ENCODE data around the gene PRKCE.

DNA sequence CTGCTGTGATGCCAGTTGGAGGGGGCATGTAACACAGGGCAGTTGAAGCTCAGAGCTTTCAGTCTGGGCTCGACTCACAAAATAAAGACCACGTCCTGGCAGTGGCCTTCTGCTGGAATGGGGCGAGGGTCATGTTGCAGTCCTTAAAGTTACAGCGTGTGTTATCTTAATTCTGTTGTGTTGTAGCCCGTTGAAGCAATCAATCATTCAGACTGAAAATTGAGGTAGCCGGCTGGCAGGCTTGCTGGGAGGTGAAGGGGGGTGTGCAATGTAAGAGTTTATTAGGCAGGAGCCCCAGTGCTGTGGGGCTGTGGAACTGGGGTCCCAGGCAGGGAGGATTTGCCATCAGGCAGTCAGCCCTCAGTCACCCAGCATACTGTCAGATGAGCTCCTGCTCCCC, 508.9 kb downstream of the PRKCE start:
- TF ChIP-seq, protein P1, sequence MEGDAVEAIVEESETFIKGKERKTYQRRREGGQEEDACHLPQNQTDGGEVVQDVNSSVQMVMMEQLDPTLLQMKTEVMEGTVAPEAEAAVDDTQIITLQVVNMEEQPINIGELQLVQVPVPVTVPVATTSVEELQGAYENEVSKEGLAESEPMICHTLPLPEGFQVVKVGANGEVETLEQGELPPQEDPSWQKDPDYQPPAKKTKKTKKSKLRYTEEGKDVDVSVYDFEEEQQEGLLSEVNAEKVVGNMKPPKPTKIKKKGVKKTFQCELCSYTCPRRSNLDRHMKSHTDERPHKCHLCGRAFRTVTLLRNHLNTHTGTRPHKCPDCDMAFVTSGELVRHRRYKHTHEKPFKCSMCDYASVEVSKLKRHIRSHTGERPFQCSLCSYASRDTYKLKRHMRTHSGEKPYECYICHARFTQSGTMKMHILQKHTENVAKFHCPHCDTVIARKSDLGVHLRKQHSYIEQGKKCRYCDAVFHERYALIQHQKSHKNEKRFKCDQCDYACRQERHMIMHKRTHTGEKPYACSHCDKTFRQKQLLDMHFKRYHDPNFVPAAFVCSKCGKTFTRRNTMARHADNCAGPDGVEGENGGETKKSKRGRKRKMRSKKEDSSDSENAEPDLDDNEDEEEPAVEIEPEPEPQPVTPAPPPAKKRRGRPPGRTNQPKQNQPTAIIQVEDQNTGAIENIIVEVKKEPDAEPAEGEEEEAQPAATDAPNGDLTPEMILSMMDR (conservative IDR thresholded peaks at IDR 0.05; ENCODE audit: low read depth, low read length): no peak
- TF ChIP-seq EZH2 (IDR thresholded peaks at IDR 0.05; ENCODE audit: borderline replicate concordance, low read depth, low read length, poor library complexity, severe bottlenecking): no peak
